Measurements from ENCODE around the gene OIP5. TPM values are rescaled to one million over a fixed set of nuclear protein-coding genes. Genes with fewer than 3 reads are reported as not detected.

OIP5 gene
- total and polyA plus RNA-seq, 2 of the 4 experiments (the other 2 are of a cell fraction): 4.1 to 5.5 TPM

DNA sequence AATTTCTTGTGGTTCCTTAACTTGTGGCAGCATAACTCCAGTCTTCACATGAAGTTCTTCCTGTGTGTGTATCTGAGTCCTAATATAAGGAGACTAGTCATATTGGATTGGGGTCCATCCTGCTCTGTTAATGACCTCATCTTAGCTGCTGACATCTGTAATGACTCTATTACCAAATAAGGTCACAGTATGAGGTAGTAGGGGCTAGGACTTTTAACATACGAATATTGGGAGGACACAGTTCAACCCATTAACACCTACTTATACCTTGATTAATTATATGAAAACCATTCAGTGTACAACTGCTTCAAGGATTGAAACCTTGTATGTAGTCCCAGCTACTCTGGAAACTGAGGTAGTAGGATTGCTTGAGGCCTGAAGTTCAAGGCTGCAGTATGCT is 43.9 kb downstream of the OIP5 start:
- BruUV-seq (replicated peaks): no TSS peak
- Histone ChIP-seq H3K79me1 (ENCODE audit: low read depth in 1 of 2, low read length in 2 of 2) (peaks cover 22 to 58% of the 10 kb centered on the region in 2 experiments), H3K4me2 (ENCODE audit: low read depth, low read length) (no peak overlapping the region), H2AK9ac (replicated peaks; ENCODE audit: low read depth, low read length, poor library complexity) (no peak overlapping the region), H4K5ac (ENCODE audit: low read depth, low read length) (no peak overlapping the region), H3K14ac (replicated peaks; ENCODE audit: low read depth, low read length) (no peak overlapping the region), H3K27ac (ENCODE audit: insufficient read depth, low read length) (no peak overlapping the region), H4K8ac (ENCODE audit: low read depth in 2 of 2, low read length in 2 of 2) (no peak overlapping the region), H3K9me3 (ENCODE audit: control insufficient read depth, insufficient read depth, low read length) (no peaks in the 10 kb centered on the region), H2BK120ac (ENCODE audit: low read depth, low read length) (no peak overlapping the region), H2BK20ac (ENCODE audit: low read depth, low read length) (no peak overlapping the region), H4K91ac (ENCODE audit: insufficient read depth, low read depth, low read length) (no peak overlapping the region), H3K56ac (ENCODE audit: extremely low read depth, insufficient read depth, low read length) (no peak overlapping the region), H3K23ac (ENCODE audit: low read depth, low read length) (no peak overlapping the region), H3K4ac (ENCODE audit: low read depth, low read length) (no peak overlapping the region), H2AK5ac (ENCODE audit: low read depth, low read length) (no peak overlapping the region), H2AFZ (replicated peaks; ENCODE audit: low read length, poor library complexity) (no peak overlapping the region), H4K20me1 (ENCODE audit: insufficient read depth, low read length) (peaks cover 3% of the 10 kb centered on the region; the same call in 1 of the 2 replicates), H3K36me3 (ENCODE audit: control insufficient read depth, insufficient read depth, low read length) (peaks cover 23% of the 10 kb centered on the region), H3K4me1 (ENCODE audit: control insufficient read depth, insufficient read depth, low read length) (peaks cover 2% of the 10 kb centered on the region; the same call in 1 of the 2 replicates), H3K27me3 (ENCODE audit: control insufficient read depth, insufficient read depth, low read length) (no peaks in the 10 kb centered on the region), H3K9me1 (ENCODE audit: insufficient read depth, low read length) (no peaks in the 10 kb centered on the region; the same call in 1 of the 2 replicates), H2BK15ac (ENCODE audit: low read depth, low read length) (no peak overlapping the region), H2BK5ac (ENCODE audit: low read depth, low read length, poor library complexity, severe bottlenecking) (no peak overlapping the region), H3K18ac (ENCODE audit: low read depth, low read length) (no peak overlapping the region), H3K9ac (ENCODE audit: low read depth, low read length) (no peak overlapping the region), H3K4me3 (ENCODE audit: insufficient read depth, low read depth, low read length) (no peak overlapping the region)
- no peak for TF ChIP-seq POLR2A (IDR thresholded peaks at IDR 0.05; ENCODE audit: low read depth, low read length)
- TF ChIP-seq CEBPB (IDR thresholded peaks at IDR 0.05; ENCODE audit: low read depth, low read length): no peak
- TF ChIP-seq RAD21 (IDR thresholded peaks at IDR 0.05; ENCODE audit: low read length): no peak
- no peak for TF ChIP-seq MAZ (IDR thresholded peaks at IDR 0.05; ENCODE audit: borderline replicate concordance, low read depth, low read length)
- TF ChIP-seq, protein P1, sequence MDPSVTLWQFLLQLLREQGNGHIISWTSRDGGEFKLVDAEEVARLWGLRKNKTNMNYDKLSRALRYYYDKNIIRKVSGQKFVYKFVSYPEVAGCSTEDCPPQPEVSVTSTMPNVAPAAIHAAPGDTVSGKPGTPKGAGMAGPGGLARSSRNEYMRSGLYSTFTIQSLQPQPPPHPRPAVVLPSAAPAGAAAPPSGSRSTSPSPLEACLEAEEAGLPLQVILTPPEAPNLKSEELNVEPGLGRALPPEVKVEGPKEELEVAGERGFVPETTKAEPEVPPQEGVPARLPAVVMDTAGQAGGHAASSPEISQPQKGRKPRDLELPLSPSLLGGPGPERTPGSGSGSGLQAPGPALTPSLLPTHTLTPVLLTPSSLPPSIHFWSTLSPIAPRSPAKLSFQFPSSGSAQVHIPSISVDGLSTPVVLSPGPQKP (IDR thresholded peaks at IDR 0.05; ENCODE audit: borderline replicate concordance, low read depth, low read length): no peak
- ChIA-PET POLR2A (ENCODE audit: unreplicated experiment) (no interaction called here), CTCF (no interaction called here)
- ATAC-seq (ENCODE audit: low read depth) (no peak), DNase-seq (no peak)
- intact Hi-C loops (cut with micrococcal nuclease): no loop called here
- no CpG with 5 or more reads among the region's 1 CpG for WGBS, 2 experiments (ENCODE audit: extremely low coverage in 2 of 2, insufficient read length in 1 of 2)
- in situ Hi-C loops (cut with MboI; ENCODE audit: low sequenced_read_pairs): no loop called here
- dilution Hi-C loops (cut with HindIII; ENCODE audit: low sequenced_read_pairs, unreplicated experiment): no loop called here
